ENCODE measurements around the gene PCDHA5.
"Not testable (repeated sequence)": the region's sequence is repeated elsewhere in the genome, so short reads cannot be mapped to it uniquely, and the experiment has no call there.

The PCDHA5 gene

DNA sequence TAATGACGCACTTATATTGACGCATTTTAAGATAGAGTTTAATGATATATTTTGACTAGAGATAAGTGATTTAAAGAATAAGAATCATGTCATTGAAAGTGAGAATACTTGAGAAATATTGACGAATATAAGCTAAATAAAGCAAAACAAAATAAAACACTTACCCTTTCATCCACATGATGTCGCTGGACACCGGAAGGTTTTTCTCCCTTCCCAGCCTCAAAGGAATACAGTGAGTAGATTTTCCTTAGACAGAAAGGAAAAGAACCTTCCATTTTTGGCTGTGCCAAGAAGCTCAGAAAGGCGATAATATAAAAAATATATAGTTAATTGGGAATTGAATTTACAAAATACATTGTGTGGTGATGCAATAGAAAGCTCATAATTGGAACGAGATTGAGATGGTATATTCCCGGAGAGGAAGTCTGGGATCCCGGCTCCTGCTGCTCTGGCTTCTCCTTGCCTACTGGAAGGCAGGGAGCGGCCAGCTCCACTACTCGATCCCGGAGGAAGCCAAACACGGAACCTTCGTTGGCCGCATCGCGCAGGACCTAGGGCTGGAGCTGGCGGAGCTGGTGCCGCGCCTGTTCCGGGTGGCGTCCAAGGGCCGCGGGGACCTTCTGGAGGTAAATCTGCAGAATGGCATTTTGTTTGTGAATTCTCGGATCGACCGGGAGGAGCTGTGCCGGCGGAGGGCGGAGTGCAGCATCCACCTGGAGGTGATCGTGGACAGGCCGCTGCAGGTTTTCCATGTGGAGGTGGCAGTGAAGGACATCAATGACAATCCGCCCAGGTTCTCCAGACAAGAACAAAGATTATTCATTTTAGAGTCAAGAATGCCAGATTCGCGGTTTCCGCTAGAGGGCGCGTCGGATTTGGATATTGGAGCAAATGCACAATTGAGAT, at the start of gene PCDHA5:
Gene PCDHA5 (plus strand): TSS at position 239 of the 906 bp plus-strand sequence.
- H3K27ac ChIP-seq (ENCODE audit: low read depth, low read length): no peak within 1 kb of the TSS
- no peak for TF ChIP-seq EZH2phosphoT487 (IDR thresholded peaks at IDR 0.05; ENCODE audit: borderline replicate concordance, low read length)
- TF ChIP-seq, protein P1, sequence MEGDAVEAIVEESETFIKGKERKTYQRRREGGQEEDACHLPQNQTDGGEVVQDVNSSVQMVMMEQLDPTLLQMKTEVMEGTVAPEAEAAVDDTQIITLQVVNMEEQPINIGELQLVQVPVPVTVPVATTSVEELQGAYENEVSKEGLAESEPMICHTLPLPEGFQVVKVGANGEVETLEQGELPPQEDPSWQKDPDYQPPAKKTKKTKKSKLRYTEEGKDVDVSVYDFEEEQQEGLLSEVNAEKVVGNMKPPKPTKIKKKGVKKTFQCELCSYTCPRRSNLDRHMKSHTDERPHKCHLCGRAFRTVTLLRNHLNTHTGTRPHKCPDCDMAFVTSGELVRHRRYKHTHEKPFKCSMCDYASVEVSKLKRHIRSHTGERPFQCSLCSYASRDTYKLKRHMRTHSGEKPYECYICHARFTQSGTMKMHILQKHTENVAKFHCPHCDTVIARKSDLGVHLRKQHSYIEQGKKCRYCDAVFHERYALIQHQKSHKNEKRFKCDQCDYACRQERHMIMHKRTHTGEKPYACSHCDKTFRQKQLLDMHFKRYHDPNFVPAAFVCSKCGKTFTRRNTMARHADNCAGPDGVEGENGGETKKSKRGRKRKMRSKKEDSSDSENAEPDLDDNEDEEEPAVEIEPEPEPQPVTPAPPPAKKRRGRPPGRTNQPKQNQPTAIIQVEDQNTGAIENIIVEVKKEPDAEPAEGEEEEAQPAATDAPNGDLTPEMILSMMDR (IDR thresholded peaks at IDR 0.05; ENCODE audit: low read depth, low read length, poor library complexity, severe bottlenecking): peak; percentile 67
- no peaks in the 10 kb centered on the region for H3F3A ChIP-seq (ENCODE audit: control insufficient read depth, insufficient read depth)
- no peaks in the 10 kb centered on the region for H3K9me2 ChIP-seq (replicated peaks; ENCODE audit: control insufficient read depth, low read length)
- no peaks in the 10 kb centered on the region; the same call in 1 of the 2 replicates for H3K27me3 ChIP-seq (ENCODE audit: control insufficient read depth, low read length)
- H3K36me3 ChIP-seq (ENCODE audit: control insufficient read depth, low read length): no peaks in the 10 kb centered on the region
- H3K4me3 ChIP-seq (ENCODE audit: low read length): no peak within 1 kb of the TSS
- no peaks in the 10 kb centered on the region for H3K9me3 ChIP-seq (ENCODE audit: control insufficient read depth, insufficient read depth, low read length)
- H4K20me1 ChIP-seq (ENCODE audit: control insufficient read depth, insufficient read depth, low read depth, low read length): no peaks in the 10 kb centered on the region
- H3K4me2 ChIP-seq (ENCODE audit: low read length): no peak within 1 kb of the TSS
- H3K4me1 ChIP-seq (ENCODE audit: control insufficient read depth, low read length): no peaks in the 10 kb centered on the region
- no peaks in the 10 kb centered on the region for H3K79me2 ChIP-seq (ENCODE audit: control insufficient read depth, low read length)

DNA sequence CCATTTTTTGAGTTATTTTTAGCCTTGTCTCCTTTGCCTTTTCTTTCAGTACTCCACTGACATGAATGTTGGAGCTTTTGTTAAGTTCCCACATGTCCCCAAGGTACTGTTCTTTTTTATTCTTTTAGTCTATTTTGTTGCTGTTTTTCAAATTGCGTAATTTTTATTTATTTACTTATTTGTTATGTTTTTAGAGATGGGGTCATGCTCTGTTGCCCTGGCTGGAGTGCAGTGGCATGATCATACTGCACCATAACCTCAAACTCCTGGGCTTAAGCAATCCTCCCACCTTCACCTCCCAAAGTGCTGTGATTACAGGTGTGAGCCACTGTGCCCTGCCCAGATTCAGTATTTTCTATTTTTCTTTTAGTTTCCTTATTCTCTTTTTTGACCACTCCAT, 40.9 kb upstream of the PCDHA5 start:
- Histone ChIP-seq H3K79me2 (ENCODE audit: control insufficient read depth, low read length) (no peaks in the 10 kb centered on the region), H3K9me3 (ENCODE audit: control insufficient read depth, insufficient read depth, low read length) (no peaks in the 10 kb centered on the region), H3K4me2 (ENCODE audit: low read length) (no peak overlapping the region)

GRCh38 chr5:140785905-140786686, 35.3 kb upstream of the PCDHA5 start, which contains the start of gene PCDHA1:
Gene PCDHA1 (plus strand): TSS chr5:140786140.
- Histone ChIP-seq H3K4me2 (ENCODE audit: low read length) (no peak within 1 kb of the TSS), H3K27me3 (ENCODE audit: control insufficient read depth, low read length) (no peaks in the 10 kb centered on the region), H3F3A (ENCODE audit: control insufficient read depth, insufficient read depth) (no peaks in the 10 kb centered on the region), H3K36me3 (ENCODE audit: control insufficient read depth, low read length) (no peaks in the 10 kb centered on the region), H4K20me1 (ENCODE audit: control insufficient read depth, insufficient read depth, low read depth, low read length) (no peaks in the 10 kb centered on the region), H3K9me3 (ENCODE audit: control insufficient read depth, insufficient read depth, low read length) (peaks cover 9% of the 10 kb centered on the region; the same call in 1 of the 2 replicates), H3K27ac (ENCODE audit: low read depth, low read length) (no peak within 1 kb of the TSS), H3K9me2 (replicated peaks; ENCODE audit: control insufficient read depth, low read length) (no peaks in the 10 kb centered on the region), H3K79me2 (ENCODE audit: control insufficient read depth, low read length) (no peaks in the 10 kb centered on the region), H3K4me1 (ENCODE audit: control insufficient read depth, low read length) (no peaks in the 10 kb centered on the region), H3K4me3 (ENCODE audit: low read length) (no peak within 1 kb of the TSS)
- TF ChIP-seq, protein P1 (IDR thresholded peaks at IDR 0.05; ENCODE audit: low read depth, low read length, poor library complexity, severe bottlenecking): peak; percentile 31
- no peak for TF ChIP-seq EZH2phosphoT487 (IDR thresholded peaks at IDR 0.05; ENCODE audit: borderline replicate concordance, low read length)

More for the DNA sequence above, 40.9 kb upstream of the PCDHA5 start:
- Histone ChIP-seq H3K4me1 (ENCODE audit: control insufficient read depth, low read length) (no peaks in the 10 kb centered on the region), H4K20me1 (ENCODE audit: control insufficient read depth, insufficient read depth, low read depth, low read length) (no peaks in the 10 kb centered on the region), H3K27me3 (ENCODE audit: control insufficient read depth, low read length) (no peaks in the 10 kb centered on the region), H3K9me2 (replicated peaks; ENCODE audit: control insufficient read depth, low read length) (no peaks in the 10 kb centered on the region), H3K27ac (ENCODE audit: low read depth, low read length) (no peak overlapping the region), H3K36me3 (ENCODE audit: control insufficient read depth, low read length) (no peaks in the 10 kb centered on the region), H3K4me3 (ENCODE audit: low read length) (no peak overlapping the region), H3F3A (ENCODE audit: control insufficient read depth, insufficient read depth) (no peaks in the 10 kb centered on the region)
- no peak for TF ChIP-seq EZH2phosphoT487 (IDR thresholded peaks at IDR 0.05; ENCODE audit: borderline replicate concordance, low read length)
- TF ChIP-seq, protein P1 (IDR thresholded peaks at IDR 0.05; ENCODE audit: low read depth, low read length, poor library complexity, severe bottlenecking): no peak

- not testable (repeated sequence) for H3F3A ChIP-seq (ENCODE audit: control insufficient read depth, insufficient read depth); H3K4me1 ChIP-seq (ENCODE audit: control insufficient read depth, low read length); H3K4me2 ChIP-seq (ENCODE audit: low read length); H3K9me2 ChIP-seq (replicated peaks; ENCODE audit: control insufficient read depth, low read length); H3K36me3 ChIP-seq (ENCODE audit: control insufficient read depth, low read length); H3K27ac ChIP-seq (ENCODE audit: low read depth, low read length); H3K9me3 ChIP-seq (ENCODE audit: control insufficient read depth, insufficient read depth, low read length); H3K27me3 ChIP-seq (ENCODE audit: control insufficient read depth, low read length); H4K20me1 ChIP-seq (ENCODE audit: control insufficient read depth, insufficient read depth, low read depth, low read length); H3K4me3 ChIP-seq (ENCODE audit: low read length); H3K79me2 ChIP-seq (ENCODE audit: control insufficient read depth, low read length)
Measured at GRCh38 chr5:140787422-140787821, 34.0 kb upstream of the PCDHA5 start.

DNA sequence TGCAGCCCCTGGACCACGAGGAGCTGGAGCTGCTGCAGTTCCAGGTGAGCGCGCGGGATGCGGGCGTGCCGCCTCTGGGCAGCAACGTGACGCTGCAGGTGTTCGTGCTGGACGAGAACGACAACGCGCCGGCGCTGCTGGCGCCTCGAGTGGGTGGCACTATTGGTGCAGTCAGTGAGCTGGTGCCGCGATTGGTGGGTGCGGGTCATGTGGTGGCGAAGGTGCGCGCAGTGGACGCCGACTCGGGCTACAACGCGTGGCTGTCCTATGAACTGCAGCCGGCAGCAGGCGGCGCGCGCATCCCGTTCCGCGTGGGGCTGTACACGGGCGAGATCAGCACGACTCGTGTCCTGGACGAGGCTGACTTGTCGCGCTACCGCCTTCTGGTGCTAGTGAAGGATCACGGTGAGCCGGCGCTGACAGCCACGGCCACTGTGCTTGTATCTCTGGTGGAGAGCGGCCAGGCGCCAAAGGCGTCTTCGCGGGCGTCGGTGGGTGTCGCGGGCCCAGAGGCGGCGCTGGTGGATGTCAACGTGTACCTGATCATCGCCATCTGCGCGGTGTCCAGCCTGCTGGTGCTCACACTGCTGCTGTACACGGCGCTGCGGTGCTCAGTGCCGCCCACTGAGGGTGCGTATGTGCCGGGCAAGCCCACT, 33.4 kb upstream of the PCDHA5 start:
- H3F3A ChIP-seq (ENCODE audit: control insufficient read depth, insufficient read depth); H3K36me3 ChIP-seq (ENCODE audit: control insufficient read depth, low read length); H3K9me3 ChIP-seq (ENCODE audit: control insufficient read depth, insufficient read depth, low read length); H3K27ac ChIP-seq (ENCODE audit: low read depth, low read length); H4K20me1 ChIP-seq (ENCODE audit: control insufficient read depth, insufficient read depth, low read depth, low read length); H3K4me2 ChIP-seq (ENCODE audit: low read length); H3K4me3 ChIP-seq (ENCODE audit: low read length); H3K79me2 ChIP-seq (ENCODE audit: control insufficient read depth, low read length); H3K27me3 ChIP-seq (ENCODE audit: control insufficient read depth, low read length); H3K4me1 ChIP-seq (ENCODE audit: control insufficient read depth, low read length); H3K9me2 ChIP-seq (replicated peaks; ENCODE audit: control insufficient read depth, low read length): not testable (repeated sequence)

All from DOHH2 (cell line).